Central memory CD8-positive, alpha-beta T cell (primary cell): ENCODE data around the gene FDX2.
A peak's percentile ranks its signal among the peaks of the same experiment; 100 is the strongest.

ENCODE experiments used
- ATAC-seq: fragments of 150-1000 bp; cut with Tn5 transposase; replicated peaks from 2 replicates; pipeline ENCODE4 v1.10.0; 2022; ENCODE audit warnings: mild to moderate bottlenecking, moderate FRiP score, moderate number of reproducible peaks; ENCODE audit not compliant: poor library complexity, severe bottlenecking; ENCODE audit errors: extremely low read depth
- DNase-seq, 2 donors: peaks; one replicate each; pipeline ENCODE4 v3.0.0; 2021; ENCODE audit warnings: low spot score in 2 of 2
- H3K27ac Mint-ChIP-seq: one replicate; pipeline ENCODE4 v1.8.0; 2022; ENCODE audit warnings: low read depth, mild to moderate bottlenecking, moderate library complexity, mixed read lengths
- H3K27me3 Mint-ChIP-seq: one replicate; pipeline ENCODE4 v1.8.0; 2022; ENCODE audit warnings: mixed read lengths
- H3K36me3 Mint-ChIP-seq: one replicate; pipeline ENCODE4 v1.8.0; 2022; ENCODE audit warnings: mild to moderate bottlenecking, moderate library complexity, mixed read lengths; ENCODE audit not compliant: insufficient read depth
- H3K4me1 Mint-ChIP-seq: one replicate; pipeline ENCODE4 v1.8.0; 2022; ENCODE audit warnings: mixed read lengths
- H3K4me3 Mint-ChIP-seq: one replicate; pipeline ENCODE4 v1.8.0; 2022; ENCODE audit warnings: mild to moderate bottlenecking, moderate library complexity, mixed read lengths
- H3K9me3 Mint-ChIP-seq: one replicate; pipeline ENCODE4 v1.8.0; 2022; ENCODE audit warnings: mixed read lengths

The FDX2 gene

GRCh38 chr19:10328558-10329429, 13.0 kb upstream of the FDX2 start:
- DNase-seq: no peak
- Mint-ChIP-seq H3K27me3 (no peaks in the 10 kb centered on the region), H3K27ac (no peak overlapping the region), H3K4me1 (peaks cover 15% of the 10 kb centered on the region), H3K9me3 (no peaks in the 10 kb centered on the region), H3K4me3 (no peak overlapping the region), H3K36me3 (peaks cover 48% of the 10 kb centered on the region)
- no peak for ATAC-seq

GRCh38 chr19:10327793-10328192, 12.0 kb upstream of the FDX2 start:
- H3K27ac Mint-ChIP-seq: no peak overlapping the region

GRCh38 chr19:10325732-10326131, 9.9 kb upstream of the FDX2 start:
- DNase-seq (no peak), ATAC-seq (no peak)
- H3K9me3 Mint-ChIP-seq: no peaks in the 10 kb centered on the region
- H3K4me1 Mint-ChIP-seq: no peaks in the 10 kb centered on the region
- peaks cover 38% of the 10 kb centered on the region for H3K36me3 Mint-ChIP-seq
- H3K27me3 Mint-ChIP-seq: no peaks in the 10 kb centered on the region
- no peak overlapping the region for H3K27ac Mint-ChIP-seq
- no peak overlapping the region for H3K4me3 Mint-ChIP-seq

More at GRCh38 chr19:10327793-10328192, 12.0 kb upstream of the FDX2 start:
- no peaks in the 10 kb centered on the region for H3K9me3 Mint-ChIP-seq
- peaks cover 41% of the 10 kb centered on the region for H3K36me3 Mint-ChIP-seq
- H3K4me3 Mint-ChIP-seq: no peak overlapping the region
- H3K27me3 Mint-ChIP-seq: no peaks in the 10 kb centered on the region
- no peak for ATAC-seq
- no peak for DNase-seq
- peaks cover 5% of the 10 kb centered on the region for H3K4me1 Mint-ChIP-seq

- H3K4me1 Mint-ChIP-seq: no peaks in the 10 kb centered on the region
- H3K9me3 Mint-ChIP-seq: no peaks in the 10 kb centered on the region
- no peak overlapping the region for H3K4me3 Mint-ChIP-seq
- H3K36me3 Mint-ChIP-seq: peaks cover 35% of the 10 kb centered on the region
- no peaks in the 10 kb centered on the region for H3K27me3 Mint-ChIP-seq
- DNase-seq (no peak), ATAC-seq (no peak)
- H3K27ac Mint-ChIP-seq: peak overlapping the region; percentile 2
These were observed 6.3 kb upstream of the FDX2 start for GRCh38 chr19:10321874-10322835.

GRCh38 chr19:10321417-10321797, 5.6 kb upstream of the FDX2 start:
- Mint-ChIP-seq H3K36me3 (peaks cover 33% of the 10 kb centered on the region), H3K4me3 (no peak overlapping the region), H3K27me3 (no peaks in the 10 kb centered on the region), H3K9me3 (no peaks in the 10 kb centered on the region), H3K27ac (peak overlapping the region; percentile 2), H3K4me1 (no peaks in the 10 kb centered on the region)
- ATAC-seq: no peak
- no peak for DNase-seq

- Mint-ChIP-seq H3K27ac (no peak overlapping the region), H3K27me3 (no peaks in the 10 kb centered on the region), H3K9me3 (no peaks in the 10 kb centered on the region), H3K4me3 (no peak overlapping the region), H3K36me3 (peaks cover 30% of the 10 kb centered on the region), H3K4me1 (peaks cover 6% of the 10 kb centered on the region)
- no peak for ATAC-seq
- no peak for DNase-seq
These were observed 5.0 kb upstream of the FDX2 start for GRCh38 chr19:10320602-10321416.

GRCh38 chr19:10318807-10319682, 3.2 kb upstream of the FDX2 start:
- ATAC-seq (no peak), DNase-seq (no peak)
- no peaks in the 10 kb centered on the region for H3K9me3 Mint-ChIP-seq
- no peak overlapping the region for H3K4me3 Mint-ChIP-seq
- H3K4me1 Mint-ChIP-seq: peaks cover 22% of the 10 kb centered on the region
- H3K27me3 Mint-ChIP-seq: no peaks in the 10 kb centered on the region
- no peak overlapping the region for H3K27ac Mint-ChIP-seq
- H3K36me3 Mint-ChIP-seq: peaks cover 27% of the 10 kb centered on the region

- ATAC-seq (no peak), DNase-seq (no peak)
- H3K9me3 Mint-ChIP-seq: no peaks in the 10 kb centered on the region
- H3K4me3 Mint-ChIP-seq: no peak overlapping the region
- peaks cover 26% of the 10 kb centered on the region for H3K36me3 Mint-ChIP-seq
- no peaks in the 10 kb centered on the region for H3K27me3 Mint-ChIP-seq
- H3K27ac Mint-ChIP-seq: no peak overlapping the region
- peaks cover 22% of the 10 kb centered on the region for H3K4me1 Mint-ChIP-seq
These were observed 2.1 kb upstream of the FDX2 start for GRCh38 chr19:10317857-10318462.

- no peak for ATAC-seq
These were observed 1.4 kb upstream of the FDX2 start for GRCh38 chr19:10317045-10317856.

GRCh38 chr19:10316229-10317044, 622 bp upstream of the FDX2 start:
- H3K27me3 Mint-ChIP-seq: no peaks in the 10 kb centered on the region
- peak overlapping the region; percentile 72 for H3K27ac Mint-ChIP-seq
- peak overlapping the region; percentile 83 for H3K4me3 Mint-ChIP-seq
- H3K36me3 Mint-ChIP-seq: peaks cover 26% of the 10 kb centered on the region
- H3K4me1 Mint-ChIP-seq: peaks cover 22% of the 10 kb centered on the region
- no peaks in the 10 kb centered on the region for H3K9me3 Mint-ChIP-seq
- DNase-seq (no peak), ATAC-seq (no peak)

More at GRCh38 chr19:10317045-10317856, 1.4 kb upstream of the FDX2 start:
- Mint-ChIP-seq H3K4me3 (no peak overlapping the region), H3K27ac (no peak overlapping the region), H3K36me3 (peaks cover 26% of the 10 kb centered on the region), H3K27me3 (no peaks in the 10 kb centered on the region), H3K4me1 (peaks cover 22% of the 10 kb centered on the region), H3K9me3 (no peaks in the 10 kb centered on the region)
- DNase-seq: no peak
